Mammary epithelial cell (primary cell): Measurements from ENCODE around the gene NPDC1.

Experiments
- EZH2 ChIP-seq: IDR thresholded peaks from 2 replicates; pipeline ENCODE4 v1.6.1; 2012; ENCODE audit warnings: low read length, inconsistent platforms, borderline replicate concordance
- TF ChIP-seq, protein P1 (sequence below), 2 donors: IDR thresholded peaks in 1 of 2; conservative IDR thresholded peaks in 1 of 2; 2 replicates each; pipeline ENCODE4 v1.5.1; 2011 to 2012; ENCODE audit warnings: inconsistent platforms in 2 of 2, low read length in 2 of 2, mild to moderate bottlenecking in 2 of 2, control low read depth in 1 of 2, low read depth in 1 of 2; ENCODE audit not compliant: insufficient read depth in 1 of 2; ENCODE audit errors: extremely low read depth in 1 of 2

DNA sequence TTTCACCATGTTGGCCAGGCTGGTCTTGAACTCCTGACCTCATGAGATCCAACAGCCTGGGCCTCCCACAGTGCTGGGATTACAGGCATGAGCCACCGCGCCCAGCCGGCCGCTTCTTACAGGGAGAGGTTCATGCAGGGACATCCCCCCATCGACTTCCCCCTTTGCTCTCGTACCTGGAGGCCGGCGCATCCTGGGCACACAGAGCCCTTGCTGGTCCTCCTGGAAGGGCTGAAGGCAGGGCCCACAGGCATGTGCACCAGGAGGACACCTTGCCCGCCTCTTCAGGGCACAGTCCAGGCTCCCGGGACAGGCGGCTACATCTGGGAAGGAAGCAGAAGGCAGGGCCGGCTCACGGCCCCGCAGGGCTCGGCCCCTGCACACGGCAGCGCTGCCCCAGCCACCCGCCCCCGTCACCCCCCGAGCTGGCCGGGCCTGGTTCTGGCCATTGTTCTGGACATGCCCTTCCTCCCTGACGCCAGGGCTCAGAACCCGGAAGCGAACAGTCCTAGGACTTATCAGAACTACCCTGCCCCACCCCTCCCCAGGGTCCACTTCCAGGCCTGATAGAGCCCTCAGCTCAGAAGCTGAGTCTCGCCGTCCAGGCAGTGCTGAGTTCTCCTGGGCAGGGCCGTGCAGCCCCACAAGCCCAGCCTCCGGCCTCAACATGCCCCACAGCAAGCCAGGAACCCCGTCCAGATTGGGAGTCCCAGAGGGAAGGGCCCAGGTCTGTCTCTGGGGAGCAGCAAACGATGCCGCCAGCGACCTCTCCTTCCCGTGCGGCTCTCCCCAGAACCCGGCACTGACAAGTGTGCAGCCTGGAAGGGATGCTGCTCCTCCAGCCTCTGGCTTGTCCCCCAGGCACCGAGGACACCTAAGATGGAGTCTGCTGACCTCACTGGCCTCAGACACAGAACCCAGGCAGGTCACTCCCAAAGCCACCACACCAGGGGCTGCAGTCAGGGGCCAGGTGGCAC is 2.9 kb downstream of the NPDC1 start:
- TF ChIP-seq, protein P1, sequence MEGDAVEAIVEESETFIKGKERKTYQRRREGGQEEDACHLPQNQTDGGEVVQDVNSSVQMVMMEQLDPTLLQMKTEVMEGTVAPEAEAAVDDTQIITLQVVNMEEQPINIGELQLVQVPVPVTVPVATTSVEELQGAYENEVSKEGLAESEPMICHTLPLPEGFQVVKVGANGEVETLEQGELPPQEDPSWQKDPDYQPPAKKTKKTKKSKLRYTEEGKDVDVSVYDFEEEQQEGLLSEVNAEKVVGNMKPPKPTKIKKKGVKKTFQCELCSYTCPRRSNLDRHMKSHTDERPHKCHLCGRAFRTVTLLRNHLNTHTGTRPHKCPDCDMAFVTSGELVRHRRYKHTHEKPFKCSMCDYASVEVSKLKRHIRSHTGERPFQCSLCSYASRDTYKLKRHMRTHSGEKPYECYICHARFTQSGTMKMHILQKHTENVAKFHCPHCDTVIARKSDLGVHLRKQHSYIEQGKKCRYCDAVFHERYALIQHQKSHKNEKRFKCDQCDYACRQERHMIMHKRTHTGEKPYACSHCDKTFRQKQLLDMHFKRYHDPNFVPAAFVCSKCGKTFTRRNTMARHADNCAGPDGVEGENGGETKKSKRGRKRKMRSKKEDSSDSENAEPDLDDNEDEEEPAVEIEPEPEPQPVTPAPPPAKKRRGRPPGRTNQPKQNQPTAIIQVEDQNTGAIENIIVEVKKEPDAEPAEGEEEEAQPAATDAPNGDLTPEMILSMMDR (conservative IDR thresholded peaks at IDR 0.05 in 1 of 2, IDR thresholded peaks at IDR 0.05 in 1 of 2; ENCODE audit: extremely low read depth in 1 of 2, insufficient read depth in 1 of 2, low read depth in 1 of 2, low read length in 2 of 2), result no peak
- TF ChIP-seq EZH2, result no peak
